ENCODE results near the gene MKX.

Gene MKX

DNA sequence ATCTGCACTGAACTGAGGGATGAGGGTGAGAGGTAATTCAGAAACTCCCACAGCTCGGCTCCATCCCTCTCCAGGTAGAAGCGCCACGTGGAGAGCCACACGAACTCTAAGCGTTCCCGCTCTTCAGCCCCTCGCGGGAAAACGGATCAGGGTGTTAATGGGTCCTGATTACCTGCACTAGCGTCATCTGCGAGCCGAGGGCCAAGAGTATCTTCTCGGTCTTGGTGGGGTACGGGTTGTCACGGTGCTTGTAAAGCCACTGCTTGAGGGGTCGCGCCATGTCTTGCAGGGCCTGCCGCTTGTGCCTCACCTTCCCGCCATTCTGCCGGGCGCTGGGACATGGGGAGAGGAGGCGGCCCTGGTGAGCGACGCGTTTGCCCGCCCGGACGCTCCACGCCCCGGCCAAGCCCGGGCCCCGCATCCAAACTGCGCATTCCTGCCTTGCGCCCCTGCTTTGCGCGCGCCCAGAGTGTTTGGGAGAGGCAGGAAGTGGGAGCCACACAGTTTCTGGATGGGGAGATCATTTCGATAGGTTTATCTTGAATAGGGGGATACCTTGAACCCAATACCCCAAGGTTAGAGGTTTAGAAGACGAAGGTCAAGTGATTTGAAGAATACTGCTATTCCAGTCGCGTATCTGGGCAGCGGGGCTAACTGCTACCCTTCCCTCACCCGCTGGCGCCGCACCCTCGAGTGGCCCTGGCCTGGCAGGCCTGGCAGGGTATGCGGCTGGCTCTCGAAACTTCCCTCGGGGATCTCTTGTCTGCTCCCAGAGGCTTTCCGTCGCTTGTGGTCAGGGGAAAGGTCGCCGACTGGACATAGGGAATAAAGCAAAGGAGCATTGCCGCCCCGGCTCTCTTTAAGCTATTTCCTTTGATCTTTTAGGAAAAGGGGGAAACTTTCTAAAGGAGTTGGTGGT is 4.2 kb downstream of the MKX start:
- DNase-seq = no peak

- no peak for DNase-seq
Observed at GRCh38 chr10:27736396-27736795, 9.2 kb downstream of the MKX start.

DNA sequence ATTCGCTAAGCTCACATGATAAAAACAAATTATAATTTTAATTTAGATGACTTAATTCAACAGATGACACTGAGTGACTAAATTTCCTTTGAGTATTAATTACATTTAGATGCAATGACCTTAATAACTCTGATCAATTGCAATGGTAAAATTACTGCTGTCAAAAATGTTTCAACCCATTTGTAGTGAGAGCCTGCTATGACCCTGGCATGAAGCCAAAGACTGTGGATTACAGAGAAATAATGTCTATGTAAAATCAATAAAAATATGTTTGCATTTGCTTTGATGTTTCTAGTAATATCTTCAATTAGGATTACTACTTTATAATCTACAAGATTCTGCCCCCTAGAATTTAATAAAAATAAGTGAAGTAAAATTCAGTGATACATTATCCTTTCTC is 15.6 kb downstream of the MKX start:
- no peak for DNase-seq

- no peak for DNase-seq
Observed at GRCh38 chr10:27728338-27728737, 17.3 kb downstream of the MKX start.

- DNase-seq = no peak
Observed at GRCh38 chr10:27724287-27724686, 21.3 kb downstream of the MKX start.

- no peak for DNase-seq
Observed at GRCh38 chr10:27723436-27723835, 22.2 kb downstream of the MKX start.

GRCh38 chr10:27720529-27720928 is 25.1 kb downstream of the MKX start:
- no peak for DNase-seq

GRCh38 chr10:27719052-27719451 is 26.6 kb downstream of the MKX start:
- no peak for DNase-seq

DNA sequence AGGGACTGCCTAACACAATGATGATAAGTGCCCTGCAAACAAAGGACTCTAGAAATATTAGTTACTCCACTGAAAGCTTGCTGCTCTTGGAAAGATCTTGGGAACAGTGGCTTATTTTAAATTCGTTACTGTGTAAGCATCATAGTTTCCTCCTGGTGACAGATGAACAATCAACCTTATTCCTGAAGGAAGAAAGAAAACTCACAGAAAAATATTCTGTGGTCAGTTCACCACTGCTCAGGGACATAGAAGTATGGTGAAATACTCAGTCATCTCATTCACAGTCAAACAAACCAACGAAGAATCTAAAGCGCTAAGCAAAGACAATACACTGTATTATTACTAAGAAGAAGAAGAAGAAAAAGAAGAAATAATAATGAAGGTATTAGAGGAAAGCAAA is 27.8 kb downstream of the MKX start:
- no peak for DNase-seq

GRCh38 chr10:27717224-27717623 is 28.4 kb downstream of the MKX start:
- DNase-seq = no peak

GRCh38 chr10:27716521-27716920 is 29.1 kb downstream of the MKX start:
- no peak for DNase-seq

DNA sequence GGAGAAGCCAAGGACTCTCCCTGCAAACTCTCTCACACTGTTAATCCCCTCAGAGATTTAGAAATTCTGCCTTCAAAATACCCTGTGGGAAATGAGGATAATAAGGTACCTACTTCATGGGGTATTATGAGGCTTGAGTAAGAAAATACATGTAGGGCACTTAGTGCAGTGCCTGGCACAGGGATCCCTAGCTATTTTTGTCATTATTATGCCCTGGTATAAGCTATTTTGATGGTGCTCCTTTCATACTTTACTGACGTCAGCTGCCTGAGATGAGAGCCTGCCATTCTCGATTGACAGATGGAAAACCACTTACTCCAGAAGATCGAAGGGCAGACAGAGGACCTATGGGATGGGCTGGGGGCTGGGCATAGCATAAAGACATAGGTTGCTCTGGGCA is 30.1 kb downstream of the MKX start:
- DNase-seq = no peak

DNA sequence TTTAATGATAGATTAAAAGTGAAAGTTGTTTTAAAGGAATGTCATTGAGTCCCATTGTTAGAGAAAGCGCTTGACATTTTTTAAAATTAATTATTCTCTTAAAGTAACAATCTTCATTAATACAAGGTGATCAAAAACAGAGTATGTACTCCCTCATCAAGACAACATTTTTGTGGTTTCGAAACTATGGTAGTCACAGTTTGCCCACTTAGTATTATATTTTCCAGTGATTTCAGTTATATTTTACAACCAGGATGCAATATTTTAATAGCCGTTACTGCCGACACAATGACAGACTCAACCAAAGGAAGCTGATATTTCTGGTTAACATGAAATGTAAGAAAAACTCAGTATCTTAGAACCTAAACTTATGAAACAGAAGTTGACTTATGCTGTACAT is 31.3 kb downstream of the MKX start:
- DNase-seq = no peak

DNA sequence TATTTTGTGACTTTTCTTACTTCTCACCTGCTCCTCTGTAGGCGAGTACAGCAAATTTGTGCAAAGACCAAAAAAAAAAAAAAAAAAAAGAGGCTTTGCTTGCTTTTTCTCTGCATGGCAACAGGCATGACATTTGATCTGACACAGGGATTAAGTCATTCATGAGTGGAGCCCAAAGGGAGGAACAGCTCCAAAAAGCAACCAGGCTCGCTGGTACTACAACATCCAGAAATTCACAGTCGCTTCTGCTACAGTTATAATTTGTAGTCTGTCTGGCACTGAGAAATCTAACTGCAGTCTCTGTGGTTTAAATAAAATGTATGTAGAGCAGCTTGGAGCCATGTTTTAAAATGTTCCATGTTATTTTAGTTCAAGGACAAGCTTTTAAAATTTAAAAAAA is 31.7 kb downstream of the MKX start:
- no peak for DNase-seq

DNA sequence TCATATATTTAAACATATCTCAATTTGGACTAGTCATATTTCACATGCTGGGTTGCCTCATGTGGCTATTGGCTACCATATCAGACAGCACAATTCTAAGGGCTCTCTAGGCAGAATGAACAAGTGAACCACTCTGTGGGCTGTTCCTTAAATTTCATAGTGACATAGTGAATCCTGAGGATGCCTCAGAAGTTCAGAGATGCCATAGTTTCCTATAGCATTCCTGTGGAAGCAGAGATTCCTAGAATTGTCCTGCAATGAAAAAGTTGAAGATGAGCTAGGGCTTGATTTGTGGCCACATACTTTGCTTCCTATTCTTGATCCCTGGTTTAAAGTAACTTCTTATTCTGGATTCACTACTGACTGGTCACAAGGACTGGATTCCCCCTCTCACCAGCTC is 35.6 kb downstream of the MKX start:
- DNase-seq = no peak

DNA sequence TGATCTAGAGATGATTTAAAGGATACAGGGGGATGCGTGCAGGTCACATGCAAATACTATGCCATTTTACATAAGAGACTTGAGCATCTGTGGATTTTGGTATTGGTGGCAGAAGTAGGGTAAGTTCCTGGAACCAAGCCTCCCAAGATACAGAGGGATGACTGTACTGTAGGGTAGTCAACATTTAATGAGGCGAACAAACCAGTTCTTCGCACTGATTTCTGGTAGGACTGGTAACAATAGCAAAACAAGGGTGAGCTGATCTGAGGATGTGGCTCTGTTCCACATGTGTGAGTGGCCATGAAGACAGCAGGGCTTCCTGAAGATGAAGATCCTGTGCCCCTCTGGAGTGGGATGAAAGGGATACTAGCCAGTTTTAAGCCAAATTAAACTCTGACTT is 36.3 kb downstream of the MKX start:
- no peak for DNase-seq

GRCh38 chr10:27701938-27702537 is 43.6 kb downstream of the MKX start:
- no peak for DNase-seq

GRCh38 chr10:27699776-27700175 is 45.8 kb downstream of the MKX start:
- no peak for DNase-seq

- no peak for DNase-seq
Observed at GRCh38 chr10:27698961-27699360, 46.7 kb downstream of the MKX start.

DNA sequence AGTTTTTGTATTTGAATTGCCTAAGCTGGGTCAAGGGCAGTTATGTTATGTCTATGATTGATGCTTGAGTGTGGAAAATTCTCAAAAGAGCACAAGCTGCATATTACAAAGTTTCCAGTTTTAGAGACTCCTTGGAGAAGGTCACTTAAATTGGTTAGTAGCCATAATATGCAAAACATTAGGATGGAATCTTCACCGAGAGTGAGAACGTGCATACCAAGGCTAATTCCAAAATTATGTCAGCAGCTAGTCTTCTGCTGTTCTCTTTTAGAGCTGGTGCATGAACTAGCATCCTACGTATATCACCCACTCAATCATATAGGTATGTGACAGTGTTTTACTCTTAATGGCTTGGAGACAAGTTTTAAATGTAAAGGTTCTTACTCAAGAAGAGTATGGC is 49.2 kb downstream of the MKX start:
- DNase-seq = no peak

DNA sequence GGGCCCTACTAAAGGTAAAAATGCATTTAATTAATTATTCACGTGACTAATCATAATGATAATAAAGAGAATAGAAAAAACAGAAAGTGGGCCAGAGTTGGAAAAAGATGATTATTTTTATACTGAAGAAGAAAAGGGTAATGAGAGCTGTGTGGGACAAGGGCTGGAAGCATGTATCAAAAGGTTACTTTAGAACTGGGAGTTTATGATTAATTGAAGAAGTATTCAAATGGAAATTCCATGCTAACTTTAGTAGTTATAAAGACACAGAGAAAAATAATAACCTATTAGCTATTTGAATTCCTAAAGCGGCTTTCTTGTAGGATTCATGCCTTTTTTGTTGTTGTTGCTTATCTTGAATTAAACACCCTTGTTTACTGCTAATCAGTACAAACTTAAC is 49.9 kb downstream of the MKX start:
- DNase-seq = no peak

DNA sequence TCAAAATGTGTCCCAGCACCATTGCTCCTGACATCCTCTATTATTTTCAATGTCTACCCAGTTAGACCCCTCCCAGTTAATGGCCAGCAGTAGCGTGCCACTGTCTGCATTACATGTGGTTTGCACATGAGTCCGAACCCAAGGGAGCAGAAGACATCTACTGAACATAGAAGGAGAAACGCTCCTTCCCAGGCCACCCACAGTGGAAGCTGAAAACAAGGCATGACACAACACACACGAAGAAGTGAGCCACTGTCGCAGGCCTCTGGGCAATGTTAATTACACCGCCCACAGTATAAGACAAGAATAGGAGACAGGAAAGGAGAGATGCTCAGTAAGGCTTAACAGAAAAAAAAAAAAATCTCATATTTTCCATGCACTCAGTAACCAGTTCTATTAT is 50.5 kb downstream of the MKX start:
- DNase-seq = no peak

DNA sequence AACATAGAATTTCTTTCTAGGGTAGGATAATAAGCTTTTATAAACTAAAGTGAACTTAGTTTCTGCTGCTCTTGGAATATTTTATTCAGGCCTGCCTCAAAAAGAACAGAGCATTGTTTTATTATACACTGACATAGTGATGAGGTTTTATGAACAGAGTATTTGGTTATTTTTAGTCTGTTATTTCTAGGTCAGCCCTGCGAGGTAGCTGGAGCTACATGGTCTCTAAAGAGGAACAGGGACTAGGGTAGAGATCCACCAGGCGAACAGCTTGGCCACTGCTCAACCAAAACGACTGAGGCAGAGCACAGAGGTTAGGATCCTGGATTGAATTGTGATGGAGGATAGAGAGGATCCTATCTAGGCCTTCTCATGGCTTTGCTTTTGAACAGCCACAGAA is 53.0 kb downstream of the MKX start:
- no peak for DNase-seq

DNA sequence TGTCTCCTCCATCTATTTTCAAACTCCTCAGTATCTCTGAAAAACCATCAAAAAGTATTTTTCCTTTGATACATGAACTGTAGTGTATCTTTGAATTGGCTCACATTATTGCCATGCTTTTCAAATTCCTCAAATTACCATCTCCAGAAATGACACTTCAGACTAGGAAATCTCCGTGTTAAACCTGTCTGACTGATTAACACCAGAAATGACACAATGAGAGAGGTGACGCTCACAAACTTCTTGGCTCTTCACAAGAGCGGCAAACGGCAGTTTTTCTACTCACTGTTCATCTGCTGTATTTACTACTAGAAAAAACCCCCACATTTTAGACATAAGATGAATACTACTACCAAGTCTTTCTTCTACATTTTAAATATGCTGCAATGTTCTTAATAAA is 56.6 kb downstream of the MKX start:
- DNase-seq = no peak

DNA sequence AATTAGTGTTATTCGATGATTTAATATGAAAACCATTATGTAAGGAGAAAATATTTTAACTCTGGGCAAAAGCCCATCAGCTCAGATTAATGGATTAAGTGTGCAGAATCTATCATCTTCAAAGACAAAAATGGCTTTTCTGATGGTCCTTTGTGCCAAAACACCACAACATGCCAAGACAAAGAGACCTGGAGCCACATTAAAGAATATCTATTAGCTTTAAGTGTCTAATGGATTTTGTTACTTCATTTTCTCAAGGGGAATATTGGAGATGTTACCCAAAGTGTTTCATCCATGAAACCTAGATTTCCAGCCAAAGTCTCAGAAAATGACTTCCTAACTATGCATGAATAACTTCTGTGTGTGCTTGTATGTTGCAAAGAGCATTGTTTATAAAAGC is 57.3 kb downstream of the MKX start:
- DNase-seq = no peak

Measured in NCI-H1092 treated with DMSO at 0.1 percent for 48 hours (cell line).